Renal cortex interstitium (tissue), 15 donors: Measurements from ENCODE around the gene MAGED4B. TPM values are rescaled to one million over a fixed set of nuclear protein-coding genes. Genes with fewer than 3 reads are reported as not detected.
"Not testable (repeated sequence)": the region's sequence is repeated elsewhere in the genome, so short reads cannot be mapped to it uniquely, and the experiment has no call there.

Source experiments
- DNase-seq, 11 donors: peaks; one replicate each; pipeline ENCODE4 v3.0.0-alpha.2; 2013; ENCODE audit warnings: low read depth in 9 of 11, low spot score in 4 of 11; ENCODE audit errors: extremely low read depth in 1 of 11
- long read RNA-seq, 16 experiments: transcript quantifications; one replicate each; lab custom pipeline, GENCODE V29; 2026
- polyA plus RNA-seq, 3 donors: library from polyadenylated mRNA; unstranded; fragments of 120-200 nt; gene quantifications; one replicate each; pipeline ENCODE4 v1.2.1, GENCODE V29; 2013; ENCODE audit not compliant: insufficient read length in 3 of 3

The MAGED4B gene, protein sequence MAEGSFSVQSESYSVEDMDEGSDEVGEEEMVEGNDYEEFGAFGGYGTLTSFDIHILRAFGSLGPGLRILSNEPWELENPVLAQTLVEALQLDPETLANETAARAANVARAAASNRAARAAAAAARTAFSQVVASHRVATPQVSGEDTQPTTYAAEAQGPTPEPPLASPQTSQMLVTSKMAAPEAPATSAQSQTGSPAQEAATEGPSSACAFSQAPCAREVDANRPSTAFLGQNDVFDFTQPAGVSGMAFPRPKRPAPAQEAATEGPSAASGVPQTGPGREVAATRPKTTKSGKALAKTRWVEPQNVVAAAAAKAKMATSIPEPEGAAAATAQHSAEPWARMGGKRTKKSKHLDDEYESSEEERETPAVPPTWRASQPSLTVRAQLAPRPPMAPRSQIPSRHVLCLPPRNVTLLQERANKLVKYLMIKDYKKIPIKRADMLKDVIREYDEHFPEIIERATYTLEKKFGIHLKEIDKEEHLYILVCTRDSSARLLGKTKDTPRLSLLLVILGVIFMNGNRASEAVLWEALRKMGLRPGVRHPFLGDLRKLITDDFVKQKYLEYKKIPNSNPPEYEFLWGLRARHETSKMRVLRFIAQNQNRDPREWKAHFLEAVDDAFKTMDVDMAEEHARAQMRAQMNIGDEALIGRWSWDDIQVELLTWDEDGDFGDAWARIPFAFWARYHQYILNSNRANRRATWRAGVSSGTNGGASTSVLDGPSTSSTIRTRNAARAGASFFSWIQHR
- polyA plus RNA-seq, result 10 to 100 TPM; 66.5 to 86.1 (median 85.5) TPM
- long read RNA-seq, donor 1, partial matches to known transcripts, result 17 of 17 reads
- long read RNA-seq, donor 1, other reads (novel, unspliced or antisense), result 0 of 17 reads
- long read RNA-seq, donor 2, partial matches to known transcripts, result 23 of 23 reads
- long read RNA-seq, donor 2, other reads (novel, unspliced or antisense), result 0 of 23 reads
- long read RNA-seq, donor 3, partial matches to known transcripts, result 34 of 34 reads
- long read RNA-seq, donor 3, other reads (novel, unspliced or antisense), result 0 of 34 reads
- long read RNA-seq, donor 4, partial matches to known transcripts, result 8 of 12 reads
- long read RNA-seq, donor 4, other reads (novel, unspliced or antisense), result 0 of 12 reads
- long read RNA-seq, donor 5, partial matches to known transcripts, result 30 of 31 reads
- long read RNA-seq, donor 5, other reads (novel, unspliced or antisense), result 0 of 31 reads
- long read RNA-seq, donor 6, partial matches to known transcripts, result 33 of 35 reads
- long read RNA-seq, donor 6, other reads (novel, unspliced or antisense), result 0 of 35 reads
- long read RNA-seq, donor 7, partial matches to known transcripts, result 23 of 24 reads
- long read RNA-seq, donor 7, other reads (novel, unspliced or antisense), result 0 of 24 reads
- long read RNA-seq, donor 8, partial matches to known transcripts, result 38 of 46 reads
- long read RNA-seq, donor 8, other reads (novel, unspliced or antisense), result 6 of 46 reads
- long read RNA-seq, donor 9, partial matches to known transcripts, result 20 of 20 reads
- long read RNA-seq, donor 9, other reads (novel, unspliced or antisense), result 0 of 20 reads
- long read RNA-seq, donor 10, partial matches to known transcripts, result 11 of 11 reads
- long read RNA-seq, donor 10, other reads (novel, unspliced or antisense), result 0 of 11 reads
- long read RNA-seq, donor 11, partial matches to known transcripts, result 19 of 20 reads
- long read RNA-seq, donor 11, other reads (novel, unspliced or antisense), result 0 of 20 reads
- long read RNA-seq, donor 12, partial matches to known transcripts, result 7 of 7 reads
- long read RNA-seq, donor 12, other reads (novel, unspliced or antisense), result 0 of 7 reads
- long read RNA-seq, donor 13, partial matches to known transcripts, result 50 of 53 reads
- long read RNA-seq, donor 13, other reads (novel, unspliced or antisense), result 0 of 53 reads
- long read RNA-seq, donor 14, partial matches to known transcripts, result 7 of 9 reads
- long read RNA-seq, donor 14, other reads (novel, unspliced or antisense), result 0 of 9 reads
- long read RNA-seq, donor 15, partial matches to known transcripts, result 5 of 5 reads
- long read RNA-seq, donor 15, other reads (novel, unspliced or antisense), result 0 of 5 reads
- long read RNA-seq, donor 16, transcript MAGED4B-201 (13 exons, 2,578 nt), result major isoform, 7 of 46 reads
- long read RNA-seq, donor 16, partial matches to known transcripts, result 34 of 46 reads
- long read RNA-seq, donor 16, other reads (novel, unspliced or antisense), result 5 of 46 reads

DNA sequence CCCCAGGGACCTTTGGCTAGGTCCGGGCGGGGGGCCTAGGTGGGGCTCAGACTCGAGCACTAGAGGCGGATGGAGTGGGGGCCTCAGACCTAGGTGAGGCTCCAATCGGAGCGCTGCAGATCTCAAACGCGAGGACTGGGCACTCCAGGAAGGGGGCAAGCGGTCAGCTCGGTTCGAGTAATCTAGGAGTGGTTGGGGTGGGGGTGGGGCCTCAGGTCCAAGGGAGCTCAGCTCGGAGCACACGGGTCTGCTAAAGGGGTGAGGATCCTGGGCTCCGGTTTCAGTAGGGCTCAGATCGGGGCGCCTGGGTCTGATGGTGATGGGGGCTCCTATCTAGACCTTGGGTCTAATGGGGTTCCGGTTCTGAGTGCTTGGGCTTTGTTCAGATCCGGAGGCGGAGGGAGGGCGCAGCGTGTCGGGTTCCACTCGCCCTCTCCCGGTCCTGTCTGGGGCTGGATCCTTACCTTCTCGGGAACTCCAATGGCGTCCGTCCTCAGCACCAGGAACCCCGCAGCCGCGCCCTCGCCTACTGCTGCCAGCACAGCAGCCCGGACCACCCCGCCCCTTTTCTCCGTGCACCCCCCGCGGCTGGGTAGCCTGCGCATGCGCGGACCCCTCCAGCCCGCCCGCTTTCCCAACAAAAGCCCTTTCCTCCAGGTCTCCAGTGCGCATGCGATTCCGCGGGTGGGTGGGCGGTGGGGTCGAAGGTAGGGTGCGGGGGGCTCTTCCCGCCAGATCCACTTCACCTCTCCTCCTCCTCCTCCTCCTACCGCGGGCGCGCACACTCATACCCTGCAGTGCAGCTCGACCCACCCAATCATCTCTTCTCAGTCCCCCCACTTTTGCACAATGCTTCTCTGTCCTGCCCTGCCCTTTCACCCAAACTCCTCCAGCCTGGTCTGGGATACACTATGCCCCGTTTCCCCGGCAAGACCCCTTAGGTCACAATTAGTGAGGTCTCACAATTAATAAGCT lies at the start of gene MAGED4B:
Gene MAGED4B, minus strand, starts transcription at position 518 of the 975 bp plus-strand sequence. CDS start 1,011 bp downstream, outside the sequence.
- DNase-seq, result not testable (repeated sequence)

DNA sequence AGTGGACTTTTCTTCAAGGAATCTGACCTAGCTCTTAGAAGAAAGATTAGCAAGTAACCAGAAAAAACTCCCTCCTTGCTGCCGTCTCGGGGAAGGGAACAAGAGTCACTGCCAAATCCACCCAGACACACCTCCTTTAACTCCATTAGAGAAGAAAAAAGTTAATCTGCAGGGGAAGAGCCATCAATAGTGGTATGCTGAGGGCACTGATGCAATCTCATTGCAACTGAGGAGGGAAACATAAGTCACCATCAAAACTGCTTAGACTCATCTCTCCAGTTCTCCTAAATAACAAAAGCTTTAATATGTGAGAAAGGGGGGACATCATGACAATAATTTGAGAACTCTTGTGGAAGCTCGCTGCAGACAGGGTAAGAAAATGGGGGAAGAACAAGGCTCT lies 49.3 kb upstream of the MAGED4B start:
- DNase-seq, result no peak

DNA sequence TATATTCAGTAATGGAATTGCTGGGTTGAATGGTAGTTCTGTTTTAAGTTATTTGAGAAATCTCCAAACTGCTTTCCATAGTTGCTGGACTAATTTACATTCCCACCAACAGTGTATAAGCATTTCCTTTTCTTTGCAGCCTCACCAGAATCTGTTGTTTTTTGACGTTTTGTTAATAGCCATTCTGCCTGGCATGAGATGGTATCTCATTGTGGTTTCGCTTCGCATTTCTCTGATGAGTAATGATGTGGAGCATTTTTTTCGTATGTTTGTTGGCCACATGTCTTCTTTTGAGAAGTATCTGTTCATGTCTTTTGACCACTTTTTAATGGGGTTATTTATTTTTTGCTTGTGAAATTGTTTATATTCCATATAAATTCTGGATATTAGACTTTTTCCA lies 13.6 kb upstream of the MAGED4B start:
- DNase-seq, result no peak

DNA sequence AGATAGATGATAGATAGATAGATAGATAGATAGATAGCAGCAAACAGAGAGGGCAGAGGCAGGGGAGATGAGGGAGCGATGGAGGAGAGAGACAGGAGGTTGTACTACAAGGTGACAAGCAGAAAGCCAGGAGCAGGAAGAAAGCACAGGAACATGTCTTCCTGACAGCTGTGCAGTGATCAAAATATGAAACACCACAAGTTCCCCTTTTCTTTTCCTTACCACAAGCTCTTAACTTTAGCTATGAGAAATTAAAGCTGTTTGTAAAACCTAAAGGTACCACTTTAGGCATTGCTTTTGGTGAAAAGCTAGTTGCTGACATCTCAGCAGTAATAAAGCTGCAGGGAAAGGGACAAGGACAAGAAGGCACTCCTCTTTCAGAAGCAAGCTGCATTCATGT lies 9.1 kb upstream of the MAGED4B start:
- DNase-seq, result no peak

DNA sequence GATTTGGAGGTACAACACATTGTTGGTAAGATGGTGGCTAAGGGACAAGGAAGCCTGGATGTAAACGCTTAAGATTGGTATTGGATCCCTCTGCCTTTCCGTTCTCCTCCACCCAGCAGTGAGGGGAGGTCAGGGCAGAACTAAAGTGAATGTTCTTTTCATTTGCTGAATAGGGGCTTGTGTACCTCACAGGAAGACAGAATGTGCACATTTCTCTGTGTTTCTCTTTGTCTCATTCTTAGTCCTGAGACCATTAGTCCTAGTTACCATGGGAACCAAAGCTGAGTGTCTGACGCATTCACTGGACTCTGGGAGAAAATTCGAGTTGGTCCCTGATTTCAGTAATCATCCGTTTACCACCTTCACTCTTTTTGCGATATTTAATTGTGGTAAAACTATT lies 26.7 kb downstream of the MAGED4B start:
- DNase-seq, result not testable (repeated sequence)

DNA sequence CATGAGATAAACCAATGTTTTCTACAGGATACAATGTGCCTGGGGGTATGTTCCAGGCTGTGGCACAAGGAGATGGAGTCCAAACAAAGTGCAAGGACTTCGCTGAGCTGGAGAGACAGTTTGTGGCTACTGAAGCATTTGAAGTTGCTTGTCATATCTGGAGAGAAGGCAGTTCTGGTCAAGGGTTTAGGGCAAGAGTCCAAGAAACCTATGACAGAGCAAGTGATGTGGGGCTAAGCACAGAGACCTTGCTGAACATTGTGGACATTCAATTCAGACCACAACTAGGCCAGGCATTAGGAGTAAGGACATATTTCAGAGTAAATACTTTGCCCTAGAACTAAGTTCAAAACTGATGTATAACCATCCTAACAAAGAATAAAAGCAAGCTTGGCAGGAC lies 34.8 kb downstream of the MAGED4B start:
- DNase-seq, result no peak

DNA sequence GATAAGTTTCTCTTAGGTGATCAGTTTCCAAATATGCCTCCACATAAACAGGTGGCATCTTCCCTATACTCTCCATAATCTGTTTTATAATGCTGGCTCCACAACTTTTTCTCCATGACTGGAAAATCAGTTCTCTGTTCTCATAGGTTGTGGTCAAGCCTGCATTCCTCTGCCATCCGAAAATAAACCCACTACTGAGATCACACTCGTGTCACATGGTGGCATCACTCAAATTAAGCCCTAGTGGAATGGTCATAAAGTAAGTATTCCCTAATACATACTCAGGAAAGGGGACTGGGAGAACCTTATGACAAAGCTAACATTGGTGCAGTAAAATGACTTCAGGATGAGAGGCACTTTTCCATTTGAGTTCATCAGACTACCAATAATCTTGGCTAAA lies 37.6 kb downstream of the MAGED4B start:
- DNase-seq, result no peak

DNA sequence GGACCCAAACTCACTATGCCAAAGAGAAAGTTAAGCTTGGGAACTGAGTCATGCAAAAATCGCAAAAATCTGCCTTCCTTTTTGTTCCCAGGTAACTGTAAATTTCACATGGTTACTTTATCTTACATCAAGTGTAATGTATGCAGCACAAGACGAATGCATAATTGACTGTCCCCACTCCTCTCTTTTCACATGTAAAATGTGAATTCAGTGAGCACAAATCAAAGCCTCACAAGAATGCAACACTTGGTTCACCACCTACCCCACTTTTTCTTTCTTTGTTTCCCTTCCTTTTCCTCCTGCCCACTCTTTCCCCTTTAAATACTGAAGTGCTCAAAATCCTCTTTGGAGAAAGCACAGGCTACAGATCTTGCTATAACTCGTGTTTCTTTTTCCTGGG lies 53.2 kb downstream of the MAGED4B start:
- no peak for DNase-seq

Other genes with a start within 250 kb of the MAGED4B start
- 100 to 1,000 TPM; 307 to 334 (median 334) TPM for gene MAGED1, start 175.6 kb downstream of the MAGED4B start, polyA plus RNA-seq
- 10 to 100 TPM; 32.7 to 50.2 (median 45.3) TPM for gene MAGED4, start 115.7 kb upstream of the MAGED4B start, polyA plus RNA-seq